ENCODE results near the gene ANKS6.

DNA sequence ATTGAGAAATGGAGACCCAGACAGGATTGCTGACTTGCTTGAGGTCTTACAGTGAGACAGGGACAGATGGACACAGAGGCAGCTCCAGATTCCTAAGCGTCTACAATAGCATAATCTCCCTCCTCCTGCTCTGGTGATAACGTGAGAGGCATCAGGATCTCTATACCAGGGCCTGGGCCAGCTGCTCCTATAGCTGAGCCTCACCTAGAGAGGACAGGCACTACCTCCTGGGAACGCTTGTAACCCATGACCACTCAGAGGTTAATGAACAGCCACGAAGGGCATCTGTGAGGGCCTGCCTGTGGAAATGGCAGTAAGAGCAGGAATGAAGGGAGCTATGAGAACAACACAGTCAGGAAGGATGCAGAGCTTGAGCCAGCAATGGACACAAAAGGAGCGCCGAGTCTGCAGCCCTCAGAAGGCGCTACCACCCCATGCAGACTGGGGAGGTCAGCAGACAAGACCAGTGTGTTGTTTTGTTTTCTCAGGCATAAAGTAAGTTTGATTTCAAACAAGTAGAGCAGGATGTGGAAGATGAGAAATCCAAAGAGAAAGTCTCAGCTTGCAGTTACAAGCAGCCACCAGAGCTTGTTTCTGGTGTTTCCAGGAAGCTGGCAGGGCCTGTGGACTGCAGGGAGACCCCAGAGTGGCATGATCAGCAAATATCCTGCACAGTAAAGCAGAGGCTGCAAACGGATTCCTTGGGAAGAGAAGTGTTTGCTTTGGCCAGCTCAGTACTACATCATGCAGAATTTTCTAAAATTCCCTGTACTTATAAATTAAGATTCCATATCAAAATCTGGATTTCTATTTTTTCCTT is 17.4 kb downstream of the ANKS6 start:
- TF ChIP-seq, protein P1, sequence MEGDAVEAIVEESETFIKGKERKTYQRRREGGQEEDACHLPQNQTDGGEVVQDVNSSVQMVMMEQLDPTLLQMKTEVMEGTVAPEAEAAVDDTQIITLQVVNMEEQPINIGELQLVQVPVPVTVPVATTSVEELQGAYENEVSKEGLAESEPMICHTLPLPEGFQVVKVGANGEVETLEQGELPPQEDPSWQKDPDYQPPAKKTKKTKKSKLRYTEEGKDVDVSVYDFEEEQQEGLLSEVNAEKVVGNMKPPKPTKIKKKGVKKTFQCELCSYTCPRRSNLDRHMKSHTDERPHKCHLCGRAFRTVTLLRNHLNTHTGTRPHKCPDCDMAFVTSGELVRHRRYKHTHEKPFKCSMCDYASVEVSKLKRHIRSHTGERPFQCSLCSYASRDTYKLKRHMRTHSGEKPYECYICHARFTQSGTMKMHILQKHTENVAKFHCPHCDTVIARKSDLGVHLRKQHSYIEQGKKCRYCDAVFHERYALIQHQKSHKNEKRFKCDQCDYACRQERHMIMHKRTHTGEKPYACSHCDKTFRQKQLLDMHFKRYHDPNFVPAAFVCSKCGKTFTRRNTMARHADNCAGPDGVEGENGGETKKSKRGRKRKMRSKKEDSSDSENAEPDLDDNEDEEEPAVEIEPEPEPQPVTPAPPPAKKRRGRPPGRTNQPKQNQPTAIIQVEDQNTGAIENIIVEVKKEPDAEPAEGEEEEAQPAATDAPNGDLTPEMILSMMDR (conservative IDR thresholded peaks at IDR 0.05; ENCODE audit: low read length): no peak
- no peak for TF ChIP-seq EZH2phosphoT487 (IDR thresholded peaks at IDR 0.05; ENCODE audit: borderline replicate concordance)

Data from Loucy (cell line).